Activated T-cell treated with anti-CD3 and anti-CD28 coated beads, Interleukin-2, amount 50 U/mL, for 24 hours (primary cell): Measurements from ENCODE around the gene SEPTIN14.
"Not testable (repeated sequence)": the region's sequence is repeated elsewhere in the genome, so short reads cannot be mapped to it uniquely, and the experiment has no call there.

Experiments used
- DNase-seq: peaks from one replicate; pipeline ENCODE4 v3.0.0-alpha.2; 2020
- H3K27ac Mint-ChIP-seq: 2 replicates; pipeline ENCODE4 v1.8.0; 2020; ENCODE audit warnings: mild to moderate bottlenecking, mixed read lengths
- H3K27me3 Mint-ChIP-seq: 2 replicates; pipeline ENCODE4 v1.8.0; 2020; ENCODE audit warnings: mixed read lengths
- H3K36me3 Mint-ChIP-seq: 2 replicates; pipeline ENCODE4 v1.8.0; 2020; ENCODE audit warnings: low read depth, mixed read lengths
- H3K4me1 Mint-ChIP-seq: 2 replicates; pipeline ENCODE4 v1.8.0; 2020; ENCODE audit warnings: low read depth, mixed read lengths
- H3K4me3 Mint-ChIP-seq: 2 replicates; pipeline ENCODE4 v1.8.0; 2020; ENCODE audit warnings: mild to moderate bottlenecking, moderate library complexity, mixed read lengths
- H3K9me3 Mint-ChIP-seq: 2 replicates; pipeline ENCODE4 v1.8.0; 2020; ENCODE audit warnings: mixed read lengths

SEPTIN14 gene

DNA sequence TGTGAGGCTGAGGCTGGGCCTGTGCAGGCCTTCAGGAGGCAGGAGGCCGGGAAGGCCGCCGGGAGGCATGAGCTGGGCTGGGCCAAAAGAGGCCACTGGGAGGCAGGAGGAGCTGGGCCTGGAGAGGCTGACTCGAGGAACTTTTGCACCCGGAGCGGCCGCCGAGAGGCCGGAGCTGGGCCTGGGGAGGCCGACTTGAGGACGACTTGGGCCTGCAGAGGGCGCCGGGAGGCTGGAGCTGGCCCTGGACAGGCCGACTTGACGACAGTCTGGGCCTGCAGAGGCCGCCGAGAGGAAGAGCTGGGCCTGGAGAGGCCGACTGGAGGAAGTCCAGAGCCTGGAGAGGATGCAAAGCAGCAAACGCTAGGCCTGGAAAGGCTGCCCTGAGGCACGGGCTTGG is 117.8 kb downstream of the SEPTIN14 start:
- not testable (repeated sequence) for DNase-seq, H3K4me3 Mint-ChIP-seq, H3K27ac Mint-ChIP-seq, H3K9me3 Mint-ChIP-seq, H3K4me1 Mint-ChIP-seq, H3K27me3 Mint-ChIP-seq, H3K36me3 Mint-ChIP-seq
